HepG2 (cell line): Measurements from ENCODE around the gene PDZD2. TPM values are rescaled to one million over a fixed set of nuclear protein-coding genes. Genes with fewer than 3 reads are reported as not detected.

Experiments used
- ATAC-seq: fragments of 200-7000 bp; cut with Tn5 transposase; 3 replicates; pipeline ENCODE4 v1.9.1; 2020; ENCODE audit warnings: mild to moderate bottlenecking, moderate library complexity
- BruUV-seq: library from RNA; stranded (reverse); fragments of 400-500 nt; replicated peaks from 2 replicates; lab custom pipeline; 2021; lab: Mats Ljungman, UMichigan
- CTCF ChIA-PET: fragments of 300-600 bp; formaldehyde crosslinking; extraction: SDS; loops from one replicate; lab custom pipeline; 2021; ENCODE audit warnings: low total read pairs, inconsistent platforms, low intra/inter-chr PET ratio; lab: Yijun Ruan, JAX
- POLR2A ChIA-PET: fragments of 350-600 bp; sonication (Branson Sonifier 250); formaldehyde crosslinking; loops from one replicate; lab custom pipeline; 2020; ENCODE audit warnings: antibody characterized with exemption, inconsistent platforms; lab: Yijun Ruan, JAX
- DNase-seq: peaks from one replicate; pipeline ENCODE4 v3.0.0-alpha.2; 2015; ENCODE audit warnings: low spot score
- FAIRE-seq: peaks from 3 replicates; lab custom pipeline; 2011; peaks lifted over from hg19 to GRCh38; lab: Jason Lieb, UNC
- H2AFZ ChIP-seq: one replicate; pipeline ENCODE4 v1.6.1; 2011; ENCODE audit warnings: low read length, inconsistent platforms
- H3K27ac ChIP-seq: fragments of 300-600 bp; 3 replicates; pipeline ENCODE4 v1.8.0; 2011; ENCODE audit warnings: mixed run types, mild to moderate bottlenecking, mixed read lengths, low read length, inconsistent platforms; ENCODE audit not compliant: insufficient read depth; ENCODE audit errors: extremely low read length
- H3K27me3 ChIP-seq, 2 experiments: fragments of 200-600 bp in 1 of 2; 2 replicates in 1 of 2; 3 replicates in 1 of 2; pipeline versions ENCODE4 v1.6.0 to v1.8.0; 2011; ENCODE audit warnings: low read length in 2 of 2, mild to moderate bottlenecking in 2 of 2, moderate library complexity in 2 of 2, inconsistent platforms in 1 of 2; ENCODE audit not compliant: insufficient read depth in 2 of 2, control insufficient read depth in 1 of 2
- H3K36me3 ChIP-seq, 2 experiments: fragments of 200-600 bp in 1 of 2; replicated peaks in 1 of 2; 2 replicates in 1 of 2; 3 replicates in 1 of 2; pipeline versions ENCODE4 v1.5.1 to v1.8.0; 2011; ENCODE audit warnings: low read length in 2 of 2, inconsistent platforms in 1 of 2; ENCODE audit not compliant: insufficient read depth in 2 of 2, control insufficient read depth in 1 of 2
- H3K4me1 ChIP-seq: 2 replicates; pipeline ENCODE4 v1.5.1; 2012; ENCODE audit warnings: low read length, inconsistent platforms; ENCODE audit not compliant: insufficient read depth
- H3K4me2 ChIP-seq: 2 replicates; pipeline ENCODE4 v1.6.0; 2011; ENCODE audit warnings: low read depth, low read length, inconsistent platforms
- H3K4me3 ChIP-seq, 3 experiments: fragments of 200-600 bp in 1 of 3; sonication (generic), shearing (Covaris generic) in 1 of 3; replicated peaks in 1 of 3; 2 replicates each; pipeline ENCODE4 v1.5.1; 2011 to 2016; ENCODE audit warnings: low read length in 3 of 3, inconsistent platforms in 2 of 3, low read depth in 2 of 3, mild to moderate bottlenecking in 2 of 3, control low read depth in 1 of 3, mixed read lengths in 1 of 3; ENCODE audit not compliant: insufficient read depth in 1 of 3
- H3K79me2 ChIP-seq: one replicate; pipeline ENCODE4 v1.6.1; 2011; ENCODE audit warnings: low read length, inconsistent platforms; ENCODE audit not compliant: insufficient read depth
- H3K9ac ChIP-seq: 2 replicates; pipeline ENCODE4 v1.6.0; 2011; ENCODE audit warnings: mild to moderate bottlenecking, low read depth, low read length, inconsistent platforms; ENCODE audit not compliant: insufficient read depth
- H3K9me3 ChIP-seq: 2 replicates; pipeline ENCODE4 v1.5.1; 2012; ENCODE audit warnings: mild to moderate bottlenecking, low read length
- H4K20me1 ChIP-seq: 2 replicates; pipeline ENCODE4 v1.6.0; 2011; ENCODE audit warnings: inconsistent platforms, mild to moderate bottlenecking, low read length, moderate library complexity; ENCODE audit not compliant: insufficient read depth
- AHR ChIP-seq: IDR thresholded peaks from 2 replicates; pipeline ENCODE4 v1.6.1; 2018; ENCODE audit warnings: missing genetic modification reagents, missing compliant biosample characterization
- TOPORS ChIP-seq: sonication (generic); formaldehyde crosslinking; IDR thresholded peaks from 2 replicates; pipeline ENCODE4 v1.8.0; 2023; ENCODE audit warnings: mild to moderate bottlenecking, missing genetic modification reagents
- ZNF30 ChIP-seq: sonication (generic); formaldehyde crosslinking; IDR thresholded peaks from 2 replicates; pipeline ENCODE4 v1.5.0; 2020; ENCODE audit warnings: mild to moderate bottlenecking, missing genetic modification reagents
- ZNF674 ChIP-seq: sonication (generic); formaldehyde crosslinking; IDR thresholded peaks from 2 replicates; pipeline ENCODE4 v1.5.0; 2020; ENCODE audit warnings: low read depth, mild to moderate bottlenecking, missing genetic modification reagents
- ZNF749 ChIP-seq: sonication (generic); formaldehyde crosslinking; IDR thresholded peaks from 2 replicates; pipeline ENCODE4 v1.8.0; 2022; ENCODE audit warnings: mild to moderate bottlenecking, missing genetic modification reagents, moderate library complexity, borderline replicate concordance
- WGBS: methylation state at CpG from one replicate; pipeline ENCODE4 v1.1.6; 2017; ENCODE audit warnings: low lambda C conversion rate; 5-methylcytosine and 5-hydroxymethylcytosine counted together
- in situ Hi-C: cut with HindIII; loops from 2 replicates; pipeline ENCODE4 v1.10.0; 2017; ENCODE audit warnings: low pct_unique_long_range_greater_than_20kb; ENCODE audit not compliant: extremely low pct_ligation_motif_present
- intact Hi-C: fragments of 100-400 bp; cut with micrococcal nuclease; formaldehyde crosslinking; loops from one replicate; pipeline ENCODE4 v1.10.0; 2022; ENCODE audit not compliant: unreplicated experiment
- polyA plus RNA-seq, 8 experiments: library from polyadenylated mRNA; depleted of rRNA in 3 of 8; stranded (reverse) in 7 of 8; unstranded in 1 of 8; fragments of >200 nt; fragmentation: Illumina TruSeq in 4 of 8; extraction: Trizol in 4 of 8; gene quantifications; 2 replicates each; pipeline versions ENCODE4 v1.2.1 to v1.2.3, GENCODE V29; 2011 to 2016; ENCODE audit warnings: low read depth in 4 of 8, missing spikeins in 1 of 8, mixed read lengths in 1 of 8; ENCODE audit not compliant: insufficient read depth in 1 of 8
- total RNA-seq, 5 experiments: library from RNA; depleted of rRNA; stranded (reverse); fragments of >200 nt; fragmentation: Illumina TruSeq; extraction: Trizol; gene quantifications; 2 replicates each; pipeline ENCODE4 v1.2.3, GENCODE V29; 2016; ENCODE audit warnings: low read depth in 1 of 5
- TF ChIP-seq, protein P1 (sequence below): sonication (generic); formaldehyde crosslinking; IDR thresholded peaks from 2 replicates; pipeline ENCODE4 v1.8.0; 2022; ENCODE audit warnings: mild to moderate bottlenecking, missing genetic modification reagents, borderline replicate concordance
- TF ChIP-seq, protein P2 (sequence below): sonication (generic); formaldehyde crosslinking; IDR thresholded peaks from 2 replicates; pipeline ENCODE4 v1.8.0; 2023; ENCODE audit warnings: mild to moderate bottlenecking, missing genetic modification reagents
- TF ChIP-seq, protein P3 (sequence below): sonication (generic); formaldehyde crosslinking; IDR thresholded peaks from 2 replicates; pipeline ENCODE4 v1.4.0; 2020; ENCODE audit warnings: missing genetic modification reagents, borderline replicate concordance
- TF ChIP-seq, protein P4 (sequence below): fragments of 450-650 bp; IDR thresholded peaks from 2 replicates; pipeline ENCODE4 v1.6.1; 2017; ENCODE audit warnings: mild to moderate bottlenecking

PDZD2 gene
- total and polyA plus RNA-seq, 2 of the 13 experiments (the other 11 are each of a cell fraction or from before 2014, with no cell fraction given) = 0.04 TPM; not detected in 1

DNA sequence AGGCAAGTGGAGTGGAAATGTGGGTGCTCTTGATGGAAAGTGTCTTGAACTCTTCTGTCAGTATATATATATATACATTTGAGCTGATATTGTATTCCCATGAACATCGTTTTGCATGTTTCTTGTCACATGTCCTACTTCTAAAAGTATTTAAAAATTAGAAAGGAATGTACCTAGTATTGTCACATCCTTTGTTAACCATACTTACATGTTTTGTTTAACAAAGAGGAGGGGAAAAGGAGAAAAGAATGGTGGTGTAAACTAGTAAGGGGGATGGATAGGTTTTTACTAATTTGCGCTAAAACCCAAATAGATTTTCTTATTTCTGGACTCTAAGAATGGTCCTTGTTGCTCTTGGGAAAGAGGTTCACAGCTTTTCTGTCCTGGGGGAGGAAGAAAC is 353.4 kb downstream of the PDZD2 start:
- POLR2A ChIA-PET = no interaction called here
- Histone ChIP-seq H3K79me2 (no peaks in the 10 kb centered on the region), H3K9me3 (no peaks in the 10 kb centered on the region)
- in situ Hi-C loops = no loop called here
- 54% methylated on average over 2 of the region's 2 CpGs for WGBS
- no peak for ATAC-seq
- intact Hi-C loops = no loop called here
- TF ChIP-seq ZNF749 (CRISPR knock-in tag) (no peak), ZNF30 (no peak), ZNF674 (CRISPR knock-in tag) (no peak), TOPORS (CRISPR knock-in tag) (no peak), AHR (CRISPR knock-in tag) (no peak)
- TF ChIP-seq, protein P1, sequence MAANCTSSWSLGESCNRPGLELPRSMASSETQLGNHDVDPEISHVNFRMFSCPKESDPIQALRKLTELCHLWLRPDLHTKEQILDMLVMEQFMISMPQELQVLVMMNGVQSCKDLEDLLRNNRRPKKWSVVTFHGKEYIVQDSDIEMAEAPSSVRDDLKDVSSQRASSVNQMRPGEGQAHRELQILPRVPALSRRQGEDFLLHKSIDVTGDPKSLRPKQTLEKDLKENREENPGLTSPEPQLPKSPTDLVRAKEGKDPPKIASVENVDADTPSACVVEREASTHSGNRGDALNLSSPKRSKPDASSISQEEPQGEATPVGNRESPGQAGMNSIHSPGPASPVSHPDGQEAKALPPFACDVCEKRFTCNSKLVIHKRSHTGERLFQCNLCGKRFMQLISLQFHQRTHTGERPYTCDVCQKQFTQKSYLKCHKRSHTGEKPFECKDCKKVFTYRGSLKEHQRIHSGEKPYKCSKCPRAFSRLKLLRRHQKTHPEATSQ (CRISPR knock-in tag) = no peak
- TF ChIP-seq, protein P2, sequence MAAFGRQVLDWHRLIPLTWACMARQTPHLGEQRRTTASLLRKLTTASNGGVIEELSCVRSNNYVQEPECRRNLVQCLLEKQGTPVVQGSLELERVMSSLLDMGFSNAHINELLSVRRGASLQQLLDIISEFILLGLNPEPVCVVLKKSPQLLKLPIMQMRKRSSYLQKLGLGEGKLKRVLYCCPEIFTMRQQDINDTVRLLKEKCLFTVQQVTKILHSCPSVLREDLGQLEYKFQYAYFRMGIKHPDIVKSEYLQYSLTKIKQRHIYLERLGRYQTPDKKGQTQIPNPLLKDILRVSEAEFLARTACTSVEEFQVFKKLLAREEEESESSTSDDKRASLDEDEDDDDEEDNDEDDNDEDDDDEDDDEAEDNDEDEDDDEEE = no peak
- TF ChIP-seq, protein P3, sequence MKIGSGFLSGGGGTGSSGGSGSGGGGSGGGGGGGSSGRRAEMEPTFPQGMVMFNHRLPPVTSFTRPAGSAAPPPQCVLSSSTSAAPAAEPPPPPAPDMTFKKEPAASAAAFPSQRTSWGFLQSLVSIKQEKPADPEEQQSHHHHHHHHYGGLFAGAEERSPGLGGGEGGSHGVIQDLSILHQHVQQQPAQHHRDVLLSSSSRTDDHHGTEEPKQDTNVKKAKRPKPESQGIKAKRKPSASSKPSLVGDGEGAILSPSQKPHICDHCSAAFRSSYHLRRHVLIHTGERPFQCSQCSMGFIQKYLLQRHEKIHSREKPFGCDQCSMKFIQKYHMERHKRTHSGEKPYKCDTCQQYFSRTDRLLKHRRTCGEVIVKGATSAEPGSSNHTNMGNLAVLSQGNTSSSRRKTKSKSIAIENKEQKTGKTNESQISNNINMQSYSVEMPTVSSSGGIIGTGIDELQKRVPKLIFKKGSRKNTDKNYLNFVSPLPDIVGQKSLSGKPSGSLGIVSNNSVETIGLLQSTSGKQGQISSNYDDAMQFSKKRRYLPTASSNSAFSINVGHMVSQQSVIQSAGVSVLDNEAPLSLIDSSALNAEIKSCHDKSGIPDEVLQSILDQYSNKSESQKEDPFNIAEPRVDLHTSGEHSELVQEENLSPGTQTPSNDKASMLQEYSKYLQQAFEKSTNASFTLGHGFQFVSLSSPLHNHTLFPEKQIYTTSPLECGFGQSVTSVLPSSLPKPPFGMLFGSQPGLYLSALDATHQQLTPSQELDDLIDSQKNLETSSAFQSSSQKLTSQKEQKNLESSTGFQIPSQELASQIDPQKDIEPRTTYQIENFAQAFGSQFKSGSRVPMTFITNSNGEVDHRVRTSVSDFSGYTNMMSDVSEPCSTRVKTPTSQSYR (CRISPR knock-in tag) = no peak
- TF ChIP-seq, protein P4, sequence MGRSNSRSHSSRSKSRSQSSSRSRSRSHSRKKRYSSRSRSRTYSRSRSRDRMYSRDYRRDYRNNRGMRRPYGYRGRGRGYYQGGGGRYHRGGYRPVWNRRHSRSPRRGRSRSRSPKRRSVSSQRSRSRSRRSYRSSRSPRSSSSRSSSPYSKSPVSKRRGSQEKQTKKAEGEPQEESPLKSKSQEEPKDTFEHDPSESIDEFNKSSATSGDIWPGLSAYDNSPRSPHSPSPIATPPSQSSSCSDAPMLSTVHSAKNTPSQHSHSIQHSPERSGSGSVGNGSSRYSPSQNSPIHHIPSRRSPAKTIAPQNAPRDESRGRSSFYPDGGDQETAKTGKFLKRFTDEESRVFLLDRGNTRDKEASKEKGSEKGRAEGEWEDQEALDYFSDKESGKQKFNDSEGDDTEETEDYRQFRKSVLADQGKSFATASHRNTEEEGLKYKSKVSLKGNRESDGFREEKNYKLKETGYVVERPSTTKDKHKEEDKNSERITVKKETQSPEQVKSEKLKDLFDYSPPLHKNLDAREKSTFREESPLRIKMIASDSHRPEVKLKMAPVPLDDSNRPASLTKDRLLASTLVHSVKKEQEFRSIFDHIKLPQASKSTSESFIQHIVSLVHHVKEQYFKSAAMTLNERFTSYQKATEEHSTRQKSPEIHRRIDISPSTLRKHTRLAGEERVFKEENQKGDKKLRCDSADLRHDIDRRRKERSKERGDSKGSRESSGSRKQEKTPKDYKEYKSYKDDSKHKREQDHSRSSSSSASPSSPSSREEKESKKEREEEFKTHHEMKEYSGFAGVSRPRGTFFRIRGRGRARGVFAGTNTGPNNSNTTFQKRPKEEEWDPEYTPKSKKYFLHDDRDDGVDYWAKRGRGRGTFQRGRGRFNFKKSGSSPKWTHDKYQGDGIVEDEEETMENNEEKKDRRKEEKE = no peak
- TF ChIP-seq, all 625 proteins: peak for 0
- H3K27ac ChIP-seq = no peak overlapping the region
- H3K4me3 ChIP-seq = no peak overlapping the region
- FAIRE-seq = no peak
- H4K20me1 ChIP-seq = no peaks in the 10 kb centered on the region
- peaks cover 0 to 21% of the 10 kb centered on the region in 2 experiments; a peak in 4 of 5 replicates for H3K27me3 ChIP-seq
- H3K36me3 ChIP-seq = no peaks in the 10 kb centered on the region
- no peak for DNase-seq
- H3K4me1 ChIP-seq = no peaks in the 10 kb centered on the region
- CTCF ChIA-PET = no interaction called here
- no peak overlapping the region for H3K4me2 ChIP-seq
- no peak overlapping the region for H2AFZ ChIP-seq
- no peak overlapping the region for H3K9ac ChIP-seq
- BruUV-seq = no TSS peak
